GM12878 (cell line): Measurements from ENCODE around the gene MS4A12. TPM values are rescaled to one million over a fixed set of nuclear protein-coding genes. Genes with fewer than 3 reads are reported as not detected.
A peak's percentile ranks its signal among the peaks of the same experiment; 100 is the strongest.

Source experiments
- ATAC-seq: fragments of 200-7000 bp; cut with Tn5 transposase; 3 replicates; pipeline ENCODE4 v1.9.1; 2020; ENCODE audit warnings: mild to moderate bottlenecking, moderate library complexity
- BruUV-seq: library from RNA; stranded (reverse); fragments of 400-500 nt; replicated peaks from 2 replicates; lab custom pipeline; 2021; lab: Mats Ljungman, UMichigan
- CTCF ChIA-PET: fragments of 300-600 bp; sonication (Branson Sonifier 250); formaldehyde crosslinking; extraction: SDS; loops from one replicate; lab custom pipeline; 2021; ENCODE audit warnings: inconsistent platforms; lab: Yijun Ruan, JAX
- POLR2A ChIA-PET: fragments of 350-600 bp; formaldehyde crosslinking; extraction: SDS; loops from one replicate; lab custom pipeline; 2021; ENCODE audit warnings: inconsistent platforms; lab: Charles Lee
- RAD21 ChIA-PET: fragments of 300-600 bp; sonication (Branson Sonifier 250); formaldehyde crosslinking; loops from one replicate; lab custom pipeline; 2023; ENCODE audit warnings: antibody characterized with exemption; ENCODE audit not compliant: unreplicated experiment; lab: Charles Lee
- SMC1A ChIA-PET: fragments of 300-600 bp; sonication (Branson Sonifier 250); formaldehyde crosslinking; loops from one replicate; lab custom pipeline; 2023; ENCODE audit not compliant: unreplicated experiment, uncharacterized antibody; lab: Charles Lee
- DNase-seq: peaks from one replicate; pipeline ENCODE4 v3.0.0-alpha.2; 2011; ENCODE audit warnings: low read depth, low spot score
- FAIRE-seq: peaks from 3 replicates; lab custom pipeline; 2011; peaks lifted over from hg19 to GRCh38; lab: Jason Lieb, UNC
- H2AFZ ChIP-seq: 2 replicates; pipeline ENCODE4 v1.6.0; 2011; ENCODE audit warnings: low read depth, low read length, control low read depth; ENCODE audit not compliant: control insufficient read depth
- H3K27ac ChIP-seq: 2 replicates; pipeline ENCODE4 v1.5.1; 2011; ENCODE audit warnings: control low read depth; ENCODE audit not compliant: control insufficient read depth, insufficient read depth
- H3K27me3 ChIP-seq, 2 experiments: replicated peaks in 1 of 2; 2 replicates each; pipeline versions ENCODE4 v1.6.0 to v1.6.1; 2011; ENCODE audit warnings: low read length in 1 of 2; ENCODE audit not compliant: control insufficient read depth in 2 of 2, insufficient read depth in 2 of 2
- H3K36me3 ChIP-seq, 2 experiments: 2 replicates each; pipeline ENCODE4 v1.5.1; 2011; ENCODE audit warnings: low read length in 1 of 2; ENCODE audit not compliant: control insufficient read depth in 2 of 2, insufficient read depth in 2 of 2
- H3K4me1 ChIP-seq: 2 replicates; pipeline ENCODE4 v1.6.1; 2011; ENCODE audit warnings: mild to moderate bottlenecking, low read length, moderate library complexity, mixed read lengths; ENCODE audit not compliant: control insufficient read depth, insufficient read depth
- H3K4me2 ChIP-seq: 2 replicates; pipeline ENCODE4 v1.6.0; 2011; ENCODE audit warnings: control low read depth; ENCODE audit not compliant: control insufficient read depth, insufficient read depth
- H3K4me3 ChIP-seq: fragments of 200-600 bp; sonication (generic); 2 replicates; pipeline ENCODE4 v1.5.1; 2016
- H3K79me2 ChIP-seq: 2 replicates; pipeline ENCODE4 v1.6.0; 2011; ENCODE audit warnings: low read length; ENCODE audit not compliant: control insufficient read depth, insufficient read depth
- H3K9ac ChIP-seq: 2 replicates; pipeline ENCODE4 v1.8.0; 2011; ENCODE audit warnings: low read length, control low read depth, mixed read lengths; ENCODE audit not compliant: control insufficient read depth, insufficient read depth
- H3K9me3 ChIP-seq: replicated peaks from 3 replicates; pipeline ENCODE4 v1.5.1; 2011; ENCODE audit warnings: mild to moderate bottlenecking, low read length; ENCODE audit not compliant: control insufficient read depth, insufficient read depth
- H4K20me1 ChIP-seq: 2 replicates; pipeline ENCODE4 v1.6.0; 2011; ENCODE audit not compliant: control insufficient read depth, insufficient read depth
- BHLHE40 ChIP-seq, 2 experiments: fragments of 450-650 bp in 1 of 2; IDR thresholded peaks; 2 replicates each; pipeline ENCODE4 v1.6.1; 2011 to 2017; ENCODE audit warnings: low read depth in 2 of 2, borderline replicate concordance in 1 of 2, improper control_type of control experiment in 1 of 2, low read length in 1 of 2, mild to moderate bottlenecking in 1 of 2
- CEBPB ChIP-seq, 2 experiments: fragments of 150-350 bp in 1 of 2; IDR thresholded peaks; 2 replicates each; pipeline ENCODE4 v1.6.1; 2012 to 2014; ENCODE audit warnings: low read depth in 2 of 2, low read length in 2 of 2, borderline replicate concordance in 1 of 2, inconsistent platforms in 1 of 2
- CREB1 ChIP-seq: IDR thresholded peaks from 2 replicates; pipeline ENCODE4 v1.6.1; 2012; ENCODE audit warnings: low read depth, mild to moderate bottlenecking, inconsistent platforms
- EGR1 ChIP-seq, 2 experiments: IDR thresholded peaks; 1 replicate in 1 of 2; 2 replicates in 1 of 2; pipeline ENCODE4 v1.6.1; 2011 to 2012; ENCODE audit warnings: low read depth in 2 of 2, low read length in 2 of 2, borderline replicate concordance in 1 of 2, mild to moderate bottlenecking in 1 of 2, moderate library complexity in 1 of 2
- EP300 ChIP-seq, 2 experiments: fragments of 150-350 bp in 1 of 2; IDR thresholded peaks; 2 replicates each; pipeline ENCODE4 v1.6.1; 2011 to 2012; ENCODE audit warnings: low read depth in 2 of 2, low read length in 2 of 2, borderline replicate concordance in 1 of 2, improper control_type of control experiment in 1 of 2, inconsistent platforms in 1 of 2; ENCODE audit not compliant: control insufficient read depth in 1 of 2
- FOXM1 ChIP-seq: IDR thresholded peaks from 2 replicates; pipeline ENCODE4 v1.6.1; 2012; ENCODE audit warnings: low read depth, mild to moderate bottlenecking, inconsistent platforms, low read length, moderate library complexity
- IKZF1 ChIP-seq: fragments of 450-650 bp; conservative IDR thresholded peaks from 2 replicates; pipeline ENCODE4 v1.6.1; 2017; ENCODE audit warnings: antibody characterized with exemption, mild to moderate bottlenecking
- IRF5 ChIP-seq: fragments of 450-650 bp; IDR thresholded peaks from 2 replicates; pipeline ENCODE4 v1.6.1; 2017; ENCODE audit warnings: borderline replicate concordance
- MEF2A ChIP-seq: IDR thresholded peaks from 2 replicates; pipeline ENCODE4 v1.6.1; 2011; ENCODE audit warnings: low read depth, mild to moderate bottlenecking, low read length, moderate library complexity; ENCODE audit not compliant: insufficient read depth
- MTA2 ChIP-seq: fragments of 450-650 bp; IDR thresholded peaks from 2 replicates; pipeline ENCODE4 v1.6.1; 2016; ENCODE audit warnings: low read depth, mild to moderate bottlenecking, moderate library complexity
- NFIC ChIP-seq: IDR thresholded peaks from 2 replicates; pipeline ENCODE4 v1.6.1; 2012; ENCODE audit warnings: low read depth, mild to moderate bottlenecking, inconsistent platforms, low read length, moderate library complexity
- PML ChIP-seq: IDR thresholded peaks from 2 replicates; pipeline ENCODE4 v1.6.1; 2012; ENCODE audit warnings: low read length, inconsistent platforms
- RBBP5 ChIP-seq: fragments of 200-600 bp; sonication (generic); conservative IDR thresholded peaks from 2 replicates; pipeline ENCODE4 v1.6.1; 2016
- SREBF1 ChIP-seq: IDR thresholded peaks from 2 replicates; pipeline ENCODE4 v1.6.1; 2012; ENCODE audit warnings: mild to moderate bottlenecking, low read length
- WRNIP1 ChIP-seq: IDR thresholded peaks from 2 replicates; pipeline ENCODE4 v1.6.1; 2011; ENCODE audit warnings: low read depth, low read length, improper control_type of control experiment, borderline replicate concordance
- ZBTB40 ChIP-seq: fragments of 450-650 bp; IDR thresholded peaks from 2 replicates; pipeline ENCODE4 v1.6.1; 2016; ENCODE audit warnings: mild to moderate bottlenecking, moderate library complexity, borderline replicate concordance
- WGBS: methylation state at CpG from one replicate; pipeline ENCODE4 v1.1.6; 2016; ENCODE audit warnings: low lambda C conversion rate; ENCODE audit not compliant: insufficient replicate concordance, insufficient coverage; ENCODE audit errors: missing lambda C conversion rate; 5-methylcytosine and 5-hydroxymethylcytosine counted together
- in situ Hi-C: fragments of 300-500 bp; cut with MboI; formaldehyde crosslinking; loops from 9 replicates; pipeline ENCODE4 v1.14.3; 2018; ENCODE audit warnings: mixed read lengths
- intact Hi-C: fragments of 100-400 bp; cut with micrococcal nuclease; formaldehyde crosslinking; loops from one replicate; pipeline ENCODE4 v1.14.2; 2022; ENCODE audit not compliant: unreplicated experiment
- polyA plus RNA-seq, 11 experiments: library from polyadenylated mRNA; depleted of rRNA in 4 of 11; unstranded in 6 of 11; stranded (reverse) in 5 of 11; fragments of >200 nt; fragmentation: Nextera tagmentation in 4 of 11; fragmentation: Illumina TruSeq in 1 of 11; extraction: Ambion mirVana in 4 of 11; extraction: Trizol in 1 of 11; gene quantifications; 1 replicate in 1 of 11; 2 replicates in 10 of 11; pipeline versions ENCODE4 v1.2.1 to v1.2.3, GENCODE V29; 2011 to 2016; ENCODE audit warnings: inconsistent platforms in 2 of 11, missing spikeins in 2 of 11, low read depth in 1 of 11
- total RNA-seq, 4 experiments: library from RNA; depleted of rRNA in 3 of 4; stranded (reverse); fragments of >200 nt in 3 of 4; fragmentation: Illumina TruSeq in 1 of 4; extraction: Trizol in 1 of 4; gene quantifications; 2 replicates each; pipeline versions ENCODE4 v1.2.1 to v1.2.3, GENCODE V29; 2013 to 2021

MS4A12 gene
- total and polyA plus RNA-seq, 10 of the 15 experiments (the other 5 are each of a cell fraction or from before 2014, with no cell fraction given): 0.05 TPM; not detected in 9

DNA sequence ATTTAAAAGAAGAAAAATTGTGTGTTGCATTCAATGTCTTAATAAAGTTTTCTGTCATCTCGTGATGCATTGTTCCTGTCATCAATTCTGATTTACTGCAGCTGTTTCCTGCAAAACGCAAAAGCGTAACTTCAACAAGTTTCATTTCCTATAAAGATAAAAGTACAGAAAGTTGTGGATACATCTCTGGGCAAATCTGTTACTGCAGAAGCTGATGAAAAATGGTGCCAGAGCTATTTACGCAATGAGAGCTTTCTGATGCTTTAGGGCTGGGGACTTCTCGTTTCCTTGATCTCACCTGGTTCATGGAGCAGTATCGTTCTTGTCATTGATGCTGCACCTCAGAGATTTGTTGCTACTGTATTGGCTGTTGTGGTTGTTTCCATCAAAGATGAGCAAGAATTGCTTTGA is 15.5 kb upstream of the MS4A12 start:
- under 1% methylated on average over 6 of the region's 6 CpGs for WGBS
- POLR2A ChIA-PET: interaction anchor here (0.6 to 2.0 kb wide), 6 partner anchors 17 to 919 kb away, joined by 3 to 8 read pairs (median 4); no protein-coding TSS in a partner anchor
- BruUV-seq: no TSS peak
- TF ChIP-seq CEBPB (IDR thresholded peaks at IDR 0.05; ENCODE audit: borderline replicate concordance in 1 of 2, low read depth in 2 of 2, low read length in 2 of 2) (peak in 1 of 2 experiments; percentile 61; a peak in 1 of 4 replicates), BHLHE40 (IDR thresholded peaks at IDR 0.05; ENCODE audit: borderline replicate concordance in 1 of 2, low read depth in 2 of 2, low read length in 1 of 2) (peak; percentile 44 to 76), NFIC (peak; percentile 73), FOXM1 (peak; percentile 83), SREBF1 (no peak), CREB1 (peak; percentile 70; the same call in 1 of the 2 replicates), EGR1 (IDR thresholded peaks at IDR 0.05; ENCODE audit: borderline replicate concordance in 1 of 2, low read depth in 2 of 2, low read length in 2 of 2) (no peak), MTA2 (0 out of 2 replicates have a peak, but pooled peaks have one; percentile 13), MEF2A (0 out of 2 replicates have a peak, but pooled peaks have one; percentile 38), PML (0 out of 2 replicates have a peak, but pooled peaks have one; percentile 50), IRF5 (no peak), WRNIP1 (no peak), IKZF1 (peak; percentile 49), RBBP5 (no peak), EP300 (IDR thresholded peaks at IDR 0.05; ENCODE audit: borderline replicate concordance in 1 of 2, control insufficient read depth in 1 of 2, low read depth in 2 of 2, low read length in 2 of 2) (peak; percentile 60 to 63; a peak in 3 of 4 replicates), ZBTB40 (peak; percentile 91)

More for the DNA sequence above, 15.5 kb upstream of the MS4A12 start:
- in situ Hi-C loops: no loop called here
- no peaks in the 10 kb centered on the region for H3K79me2 ChIP-seq
- H3K27me3 ChIP-seq: no peaks in the 10 kb centered on the region
- H2AFZ ChIP-seq: no peak overlapping the region
- SMC1A ChIA-PET: interaction anchor here (0.8 to 4.9 kb wide), 14 partner anchors 8 to 283 kb away, joined by 3 to 74 read pairs (median 3); partner anchors contain the start of gene MS4A1
- DNase-seq (no peak), FAIRE-seq (peak; percentile 64), ATAC-seq (peak; percentile 97)
- no peaks in the 10 kb centered on the region for H4K20me1 ChIP-seq
- peak overlapping the region; percentile 75 for H3K4me2 ChIP-seq
- peaks cover 15% of the 10 kb centered on the region for H3K4me1 ChIP-seq
- H3K9me3 ChIP-seq: no peaks in the 10 kb centered on the region
- no peaks in the 10 kb centered on the region for H3K36me3 ChIP-seq
- no peak overlapping the region for H3K4me3 ChIP-seq
- RAD21 ChIA-PET: interaction anchor here (0.7 to 2.1 kb wide), 11 partner anchors 9 to 922 kb away, joined by 3 to 16 read pairs (median 4); partner anchors contain the start of gene MS4A1
- H3K27ac ChIP-seq: peak overlapping the region; percentile 12; the same call in 1 of the 2 replicates
- intact Hi-C loops: no loop called here
- CTCF ChIA-PET: interaction anchor here (0.7 to 5.4 kb wide), 12 partner anchors 11 to 667 kb away, joined by 3 to 64 read pairs (median 4); partner anchors contain the start of gene MS4A1
- H3K9ac ChIP-seq: no peak overlapping the region
